HG03039 (cell line): ENCODE results near the gene TNMD.
"Not testable (repeated sequence)": the region's sequence is repeated elsewhere in the genome, so short reads cannot be mapped to it uniquely, and the experiment has no call there.

Experiments
- ATAC-seq: cut with Tn5 transposase; IDR thresholded peaks from one replicate; pipeline ENCODE4 v1.9.1; 2021; ENCODE audit warnings: mild to moderate bottlenecking, moderate library complexity; ENCODE audit not compliant: unreplicated experiment

TNMD gene

DNA sequence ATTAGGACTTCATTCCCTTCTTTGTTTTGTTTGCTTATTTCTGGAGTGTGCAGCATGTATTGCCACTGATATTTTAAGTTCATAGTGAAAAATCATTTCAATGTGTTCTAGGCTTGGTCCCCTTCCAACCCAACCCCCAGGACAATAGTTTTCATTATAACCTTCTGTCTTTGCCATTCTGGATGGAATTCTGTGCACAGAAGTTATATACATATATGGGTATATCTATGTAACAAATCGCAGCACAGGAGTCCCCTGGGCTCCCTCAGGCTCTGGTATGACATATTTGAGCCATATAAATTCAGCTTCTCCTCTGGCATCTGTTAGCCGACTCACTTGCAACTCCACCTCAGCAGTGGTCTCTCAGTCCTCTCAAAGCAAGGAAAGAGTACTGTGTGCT is at the start of gene TNMD:
TNMD (plus strand) TSS at position 326 of the 400 bp plus-strand sequence. CDS start 83 bp downstream, outside the sequence.
- ATAC-seq: no peak

DNA sequence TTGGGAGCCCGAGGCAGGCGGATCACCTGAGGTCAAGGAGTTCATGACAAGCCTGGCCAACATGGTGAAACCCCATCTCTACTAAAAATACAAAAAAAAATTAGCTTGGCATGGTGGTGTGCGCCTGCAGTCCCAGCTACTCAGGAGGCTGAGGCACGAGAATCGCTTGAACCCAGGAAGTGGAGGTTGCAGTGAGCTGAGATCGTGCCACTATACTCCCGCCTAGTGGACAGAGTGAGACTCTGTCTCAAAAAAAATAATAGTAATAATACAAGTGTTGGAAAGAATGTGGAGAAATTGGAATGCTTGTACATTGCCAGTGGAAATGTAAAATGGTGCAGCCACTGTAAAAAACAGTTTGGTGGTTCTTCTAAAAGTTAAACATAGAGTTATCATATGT is 19.2 kb upstream of the TNMD start:
- ATAC-seq: not testable (repeated sequence)

DNA sequence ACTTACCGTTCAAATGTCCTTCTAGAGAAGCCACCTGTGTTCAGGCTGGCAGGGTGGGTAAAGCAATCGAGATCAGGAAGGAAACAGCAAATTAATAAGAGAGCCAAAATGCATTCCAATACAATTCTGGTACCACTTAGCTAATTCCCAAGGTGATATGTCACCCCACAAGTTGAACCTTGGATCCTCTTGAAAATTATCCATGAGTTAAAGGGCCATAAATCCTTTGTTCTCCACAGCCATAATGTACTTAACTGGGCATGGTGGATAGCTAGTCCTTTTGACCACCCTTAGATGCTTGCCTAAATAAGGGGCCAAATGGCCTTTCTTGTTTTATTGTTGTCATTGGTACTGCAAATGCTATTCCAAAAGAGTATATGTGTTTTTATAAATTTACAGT is 2.0 kb downstream of the TNMD start:
- ATAC-seq: no peak

DNA sequence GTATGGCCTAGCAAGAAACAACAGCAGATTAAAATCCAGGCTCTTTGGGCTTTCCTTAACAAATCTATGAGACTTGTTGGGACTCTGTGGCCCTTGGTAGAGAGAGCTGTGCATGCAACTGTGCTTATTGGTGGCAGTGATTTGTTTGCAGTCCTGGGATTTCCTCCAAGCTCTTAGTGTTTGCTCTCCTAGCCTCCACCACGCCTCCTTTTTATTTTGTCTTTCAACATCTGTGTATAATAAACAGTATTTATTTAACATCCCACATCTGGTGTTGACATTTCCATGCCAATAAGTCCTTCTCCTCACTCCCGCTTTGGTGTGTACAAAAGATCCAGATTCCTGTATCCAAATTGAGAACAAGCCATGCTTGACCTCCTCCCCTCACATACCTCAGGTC is 3.1 kb downstream of the TNMD start:
- ATAC-seq: no peak

DNA sequence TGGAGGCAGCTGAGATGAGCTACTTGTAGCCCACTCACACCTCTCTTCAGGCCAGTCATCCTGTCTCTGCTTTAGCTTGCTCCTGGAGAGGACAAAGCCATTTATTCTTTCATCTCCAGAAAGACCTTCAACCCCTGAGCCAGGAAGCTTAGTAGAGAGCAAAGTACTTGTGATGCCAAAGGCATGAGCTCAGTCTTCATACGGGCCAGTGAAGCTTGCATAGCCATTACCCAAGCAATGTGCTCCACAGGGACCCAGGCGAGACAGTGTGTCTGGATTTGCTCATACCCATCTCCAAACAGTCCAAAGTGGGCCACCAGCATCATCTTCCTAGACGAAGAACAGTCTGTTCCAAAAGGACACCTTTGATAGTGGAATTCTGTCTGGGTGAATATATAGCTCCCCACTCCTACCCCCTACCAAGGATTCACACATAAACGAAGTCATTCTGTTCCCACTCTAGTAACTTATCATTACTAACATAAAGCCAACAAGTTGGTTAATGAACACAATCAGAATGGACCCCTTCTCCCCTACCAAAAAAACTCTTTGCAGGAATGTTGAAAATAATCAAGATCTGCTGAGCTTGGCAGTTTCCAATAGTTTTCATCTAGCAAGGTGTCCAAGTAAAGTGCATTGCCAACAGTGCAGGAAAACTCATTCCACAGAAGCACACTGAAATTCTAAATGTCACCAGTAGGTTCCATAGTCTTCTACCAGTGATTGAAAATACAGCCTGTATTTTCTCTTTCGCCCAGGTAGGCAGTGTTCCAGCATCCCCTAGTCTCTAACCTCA is 6.7 kb downstream of the TNMD start:
- no peak for ATAC-seq

DNA sequence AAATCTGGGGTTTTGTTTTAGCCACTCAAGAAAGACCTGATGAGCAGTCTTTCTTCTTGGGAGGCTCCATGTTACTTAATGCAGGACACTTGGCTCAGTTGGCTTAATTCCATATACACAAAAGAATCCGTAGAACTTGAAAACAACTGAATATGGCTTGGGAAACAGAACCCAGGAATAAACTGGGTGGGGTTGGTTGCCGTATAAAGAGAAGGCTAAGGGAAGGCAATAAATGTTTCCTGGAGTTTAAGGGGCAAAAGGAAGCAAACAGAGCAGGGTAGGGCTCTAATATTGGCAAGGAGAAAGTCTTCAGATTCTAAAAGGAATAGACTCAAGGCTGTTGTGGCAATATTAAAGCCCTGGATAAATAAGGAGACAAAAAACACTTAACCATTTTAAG is 8.4 kb downstream of the TNMD start:
- ATAC-seq: no peak

DNA sequence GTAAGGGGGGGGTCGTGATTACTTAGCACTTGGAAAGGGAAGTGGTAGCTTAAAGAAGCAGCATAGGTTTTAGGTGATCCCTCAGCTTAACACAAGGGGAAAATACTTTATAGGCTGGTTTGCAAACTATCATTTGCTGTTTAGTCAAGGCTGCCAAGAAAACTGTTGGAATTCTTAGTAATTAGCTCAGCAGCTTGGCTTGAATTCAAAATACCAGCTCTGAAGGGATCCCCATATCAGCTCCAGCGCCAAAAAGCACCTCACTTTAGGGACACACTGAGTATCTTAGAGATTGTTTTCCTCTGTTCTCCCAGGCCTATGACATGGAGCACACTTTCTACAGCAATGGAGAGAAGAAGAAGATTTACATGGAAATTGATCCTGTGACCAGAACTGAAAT is 8.8 kb downstream of the TNMD start:
- ATAC-seq: no peak

DNA sequence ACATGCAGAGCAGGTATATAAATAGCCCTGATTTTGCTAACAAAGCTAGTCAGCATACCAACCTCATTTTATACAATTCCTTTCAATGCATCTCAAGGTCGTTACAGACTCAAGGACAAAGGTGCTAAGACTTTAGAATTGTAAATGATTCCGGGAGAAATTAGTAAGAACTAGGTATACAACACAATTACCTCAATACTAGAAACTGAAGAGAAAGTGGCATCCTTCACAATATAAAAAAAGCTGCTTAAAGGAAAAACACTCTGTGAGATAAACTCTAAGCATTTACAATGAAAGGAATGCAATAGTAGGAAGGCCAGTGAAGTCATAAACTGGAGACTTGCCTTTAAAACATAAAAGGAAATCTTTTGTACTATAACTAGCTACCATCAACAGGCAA is 11.9 kb downstream of the TNMD start:
- no peak for ATAC-seq

DNA sequence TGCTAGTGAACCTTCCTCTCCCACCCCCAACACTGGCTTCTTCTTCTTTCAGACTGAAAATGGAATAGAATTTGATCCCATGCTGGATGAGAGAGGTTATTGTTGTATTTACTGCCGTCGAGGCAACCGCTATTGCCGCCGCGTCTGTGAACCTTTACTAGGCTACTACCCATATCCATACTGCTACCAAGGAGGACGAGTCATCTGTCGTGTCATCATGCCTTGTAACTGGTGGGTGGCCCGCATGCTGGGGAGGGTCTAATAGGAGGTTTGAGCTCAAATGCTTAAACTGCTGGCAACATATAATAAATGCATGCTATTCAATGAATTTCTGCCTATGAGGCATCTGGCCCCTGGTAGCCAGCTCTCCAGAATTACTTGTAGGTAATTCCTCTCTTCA is 14.7 kb downstream of the TNMD start:
- ATAC-seq: no peak

DNA sequence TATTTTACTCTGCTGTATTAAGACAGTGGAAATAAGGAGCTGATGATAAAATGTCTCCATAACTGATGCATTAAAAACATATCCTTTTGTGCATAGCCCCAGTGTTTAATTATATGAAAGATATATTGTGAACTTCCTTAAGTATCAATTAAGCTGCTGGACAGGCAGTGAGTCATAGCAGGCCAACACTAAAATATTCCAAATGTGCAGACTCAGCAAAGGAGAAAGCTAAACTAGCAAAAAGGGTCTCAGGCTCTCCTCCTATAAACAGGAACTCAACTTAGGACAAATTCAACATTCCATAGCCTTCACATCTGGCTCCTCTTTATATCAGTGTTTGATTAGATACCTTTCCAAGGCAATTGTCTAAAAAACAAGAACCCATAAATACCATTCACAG is 15.6 kb downstream of the TNMD start:
- ATAC-seq: no peak

DNA sequence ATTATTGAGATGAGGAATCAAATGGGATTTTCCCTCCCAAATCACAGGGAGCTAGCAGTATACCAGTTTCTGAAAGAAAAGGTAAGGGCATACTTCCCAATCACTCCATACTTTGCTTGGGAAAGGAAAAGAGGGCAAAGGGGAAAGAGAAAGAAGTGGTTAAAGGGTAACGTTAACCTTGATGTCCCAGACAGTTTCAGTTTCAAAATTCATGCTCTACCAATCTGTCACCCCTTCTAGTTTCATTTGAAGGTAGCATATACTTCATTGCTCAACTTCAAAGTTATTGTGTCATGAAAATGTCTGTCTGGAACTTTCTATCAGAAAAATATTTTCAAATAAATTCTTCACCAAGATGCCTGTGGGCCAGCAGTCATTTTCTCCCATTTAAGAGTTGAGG is 16.0 kb downstream of the TNMD start:
- ATAC-seq: no peak

DNA sequence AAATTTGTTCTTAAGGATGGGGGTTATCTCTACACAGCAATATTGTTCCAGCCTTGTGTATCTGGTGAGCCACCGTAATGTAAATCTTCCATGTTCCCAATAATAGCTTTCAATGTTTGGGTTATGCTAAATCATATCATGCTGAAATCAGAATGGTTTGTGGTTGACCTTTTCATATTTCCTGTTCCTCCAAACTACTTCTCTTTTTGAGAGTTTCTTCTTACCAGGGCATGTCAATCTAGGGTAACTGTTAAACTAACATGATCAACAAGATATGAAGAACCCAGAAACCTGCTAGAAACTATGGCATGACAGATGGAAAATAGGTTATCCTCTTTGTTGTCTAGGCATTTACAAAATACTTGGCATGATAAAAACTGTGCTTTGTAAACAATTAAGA is 22.0 kb downstream of the TNMD start:
- ATAC-seq: no peak

DNA sequence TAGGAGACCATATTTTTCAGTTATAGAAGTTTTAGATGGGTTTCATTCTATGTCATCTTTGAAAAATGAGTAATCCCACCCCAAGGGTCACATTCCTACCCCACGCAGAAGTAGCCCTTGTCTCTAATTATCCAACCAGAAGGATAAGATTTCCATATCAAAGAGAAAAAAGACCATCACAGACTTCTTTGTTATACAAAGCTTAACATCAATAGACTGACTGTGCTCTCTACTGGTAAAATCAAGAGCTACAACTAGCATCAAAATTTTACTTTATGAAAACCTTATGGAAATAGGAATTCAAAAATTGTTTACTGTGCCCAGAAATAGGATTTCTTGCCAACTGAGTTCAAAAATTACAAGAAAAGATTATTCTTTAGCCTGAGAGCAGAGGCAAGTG is 24.9 kb downstream of the TNMD start:
- no peak for ATAC-seq

DNA sequence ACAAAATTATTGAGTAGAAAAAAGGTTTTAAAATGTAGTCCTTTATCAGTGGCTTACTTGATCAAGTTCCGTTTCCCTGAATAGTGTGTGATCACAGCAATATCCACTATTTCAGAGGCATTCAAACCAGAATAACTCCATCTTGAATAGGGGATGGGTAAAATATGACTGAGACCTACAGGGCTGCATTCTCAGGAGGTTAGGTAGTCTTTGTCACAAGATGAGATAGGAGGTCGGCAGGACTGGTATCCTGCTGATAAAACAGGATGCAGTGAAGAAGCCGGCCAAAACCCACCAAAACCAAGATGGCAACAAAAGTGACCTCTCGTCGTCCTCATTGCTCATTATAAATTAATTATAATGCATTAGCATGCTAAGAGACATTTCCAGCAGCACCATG is 27.2 kb downstream of the TNMD start:
- no peak for ATAC-seq

DNA sequence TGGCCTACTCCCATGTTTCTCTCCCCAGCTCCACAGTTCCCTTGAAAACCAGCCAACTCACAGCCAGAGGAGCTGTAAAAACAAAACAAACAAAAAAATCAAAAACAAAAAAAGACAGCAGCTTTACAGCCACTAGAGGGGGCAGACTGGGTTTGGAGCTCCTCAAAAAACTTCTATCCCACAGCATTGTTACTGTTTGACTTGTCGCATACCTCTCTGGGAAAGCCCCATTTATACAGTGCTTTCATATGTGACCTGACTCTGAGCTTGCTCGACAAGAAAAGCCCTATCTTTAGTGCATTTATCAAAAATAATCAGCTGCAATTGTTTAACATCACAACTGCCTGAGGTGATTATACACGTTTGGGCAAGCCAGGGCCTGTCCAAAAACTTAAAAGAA is 30.3 kb downstream of the TNMD start:
- peak; percentile 95 for ATAC-seq

DNA sequence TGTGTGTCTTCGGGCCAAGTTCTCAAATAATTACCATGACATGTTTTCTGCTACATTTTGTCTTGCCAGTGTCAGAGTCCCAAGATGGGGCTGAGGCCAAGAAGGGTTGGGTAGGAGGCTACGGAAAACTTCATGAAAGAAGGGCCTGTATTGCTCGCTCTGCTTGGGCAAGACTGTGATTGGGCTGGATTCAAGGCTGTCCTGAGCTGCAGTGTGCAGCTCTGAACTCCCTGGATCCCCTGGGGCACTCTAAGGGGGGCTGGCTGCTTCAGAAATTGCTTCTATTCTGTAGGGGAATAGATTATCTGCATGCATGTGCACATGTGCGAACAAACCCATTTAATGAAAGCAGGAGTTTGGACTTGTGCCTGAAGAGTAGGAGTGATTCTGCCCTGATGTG is 38.3 kb downstream of the TNMD start:
- no peak for ATAC-seq

DNA sequence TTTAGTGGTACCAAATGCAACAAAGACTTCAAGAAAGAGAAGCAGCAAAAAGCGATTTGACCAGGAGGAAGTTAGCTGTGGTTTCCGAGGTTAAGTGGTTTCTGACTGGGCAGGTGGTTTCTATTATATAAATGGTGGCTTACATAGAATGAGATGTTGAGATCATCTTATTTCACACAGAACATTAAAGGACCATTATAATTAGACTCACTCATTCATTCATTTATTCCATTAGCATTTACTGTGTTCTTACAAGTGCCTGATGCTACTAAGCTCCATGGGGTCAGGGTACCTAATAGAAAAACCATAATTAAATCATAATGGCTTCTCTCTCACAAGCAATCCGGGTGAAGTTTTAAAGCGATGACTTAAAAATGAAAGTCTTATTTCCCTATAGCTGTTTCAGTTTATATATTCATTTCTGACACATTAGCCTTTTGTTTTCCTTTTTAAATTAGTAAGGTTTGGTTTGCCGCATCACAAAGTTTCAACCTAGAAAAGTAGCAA is 41.3 kb downstream of the TNMD start:
- ATAC-seq: peak; percentile 95

DNA sequence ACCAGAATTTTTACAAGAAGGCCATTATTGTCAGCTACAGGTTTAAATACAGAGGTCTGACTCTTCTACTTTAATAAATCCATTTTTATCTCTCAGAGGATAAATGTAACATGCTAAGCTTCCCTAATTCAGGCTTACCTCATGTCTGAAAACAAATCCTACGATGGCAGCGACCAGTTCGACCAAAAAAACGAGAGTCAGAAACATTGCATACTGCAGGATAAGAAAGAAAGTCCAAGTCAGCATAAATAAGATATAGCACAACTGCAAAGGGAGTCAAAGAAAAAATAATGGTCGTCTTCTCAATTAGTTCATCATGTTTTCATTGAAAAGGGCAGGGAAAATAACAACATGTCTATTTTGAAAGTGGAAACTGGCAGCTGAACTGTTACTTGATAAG is 50.3 kb downstream of the TNMD start:
- ATAC-seq: no peak

DNA sequence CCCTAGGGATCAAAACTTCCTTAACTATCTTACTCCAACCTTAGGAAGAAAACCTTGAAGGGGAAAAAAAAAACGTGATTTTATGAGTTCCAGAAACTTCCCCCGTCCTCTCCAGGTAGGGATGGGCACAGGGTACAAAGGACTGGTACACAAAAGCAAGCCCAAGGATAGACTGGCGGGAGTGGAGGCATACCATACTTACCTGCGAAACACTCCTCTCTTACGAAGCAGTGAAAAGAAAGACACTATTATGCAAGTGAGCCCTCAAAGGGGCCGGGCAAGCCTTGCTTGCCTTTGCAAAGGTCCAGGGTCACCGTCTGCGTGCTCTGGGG is 51.2 kb downstream of the TNMD start:
- peak; percentile 16 for ATAC-seq

DNA sequence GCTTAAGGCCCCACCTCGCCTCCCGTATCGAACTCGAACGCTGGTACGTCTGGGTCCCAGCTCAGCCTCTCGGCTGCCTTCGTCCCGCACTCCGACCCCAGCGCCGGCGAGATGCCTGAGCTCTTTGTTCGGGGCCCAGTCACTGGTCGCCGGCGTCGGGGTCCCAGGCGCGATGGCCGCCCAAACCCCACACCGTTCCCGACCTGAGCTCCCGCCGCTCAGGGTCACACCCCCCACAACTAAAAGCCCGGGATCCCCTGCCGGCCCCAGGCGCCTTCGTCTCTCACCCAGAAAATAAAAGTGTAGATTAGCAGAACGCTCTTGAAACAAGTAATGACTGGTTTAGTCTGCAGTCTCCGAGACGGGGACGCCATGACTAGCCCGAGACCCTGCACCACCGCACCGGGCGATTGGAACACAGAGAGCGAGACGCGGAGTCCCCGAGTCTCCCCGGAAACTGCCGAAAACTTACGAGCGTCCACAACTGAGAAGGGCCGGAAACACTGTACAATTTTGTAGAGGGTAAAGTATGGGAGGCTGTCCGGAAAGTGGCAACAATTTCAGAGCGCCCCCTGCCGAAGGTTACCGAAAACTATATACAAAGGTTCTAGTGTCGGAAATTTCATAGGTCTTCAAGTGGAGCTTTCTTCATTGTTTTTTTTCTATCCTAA is 51.7 kb downstream of the TNMD start, which contains the start of gene TSPAN6:
TSPAN6 (minus strand) TSS at position 486 of the 671 bp plus-strand sequence; CDS start at position 374, 112 bp downstream.
- peak; percentile 94 for ATAC-seq

DNA sequence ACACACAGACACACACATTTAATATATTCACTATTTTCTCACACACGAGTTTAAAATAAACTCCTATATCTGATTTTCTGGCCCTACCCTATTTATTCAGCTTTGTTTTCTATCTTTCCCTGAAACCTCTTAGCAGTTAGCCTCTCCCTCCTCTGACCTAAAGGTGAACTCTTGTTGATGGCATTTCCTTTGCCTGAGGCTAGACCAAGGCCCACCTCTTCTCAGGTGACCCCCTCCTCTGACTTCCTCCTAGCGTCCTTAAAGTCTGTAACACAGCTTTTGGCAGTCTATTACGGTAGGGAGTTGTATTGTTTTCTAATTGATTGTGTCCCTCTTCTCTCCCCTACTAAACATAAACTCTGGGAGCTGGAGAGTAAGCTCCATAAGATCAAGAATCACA is 57.6 kb downstream of the TNMD start:
- no peak for ATAC-seq

DNA sequence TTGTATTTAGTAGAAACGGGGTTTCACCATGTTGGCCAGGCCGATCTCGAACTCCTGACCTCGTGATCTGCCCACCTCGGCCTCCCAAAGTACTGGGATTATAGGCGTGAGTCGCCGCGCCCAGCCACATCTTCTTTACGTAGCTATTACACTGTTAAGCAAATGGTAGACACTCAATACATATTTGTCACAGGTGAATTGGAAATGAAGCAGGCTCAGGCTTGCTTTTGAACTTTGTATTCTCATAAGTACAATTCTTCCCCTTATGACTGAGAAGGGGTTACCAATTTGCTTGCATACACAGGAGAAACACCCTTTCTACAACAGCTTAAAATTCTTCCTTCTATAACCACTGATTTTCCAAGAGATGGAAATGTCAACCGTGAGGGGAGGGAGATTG is 58.5 kb downstream of the TNMD start:
- no peak for ATAC-seq
